ENCODE measurements around the gene PADI6.

DNA sequence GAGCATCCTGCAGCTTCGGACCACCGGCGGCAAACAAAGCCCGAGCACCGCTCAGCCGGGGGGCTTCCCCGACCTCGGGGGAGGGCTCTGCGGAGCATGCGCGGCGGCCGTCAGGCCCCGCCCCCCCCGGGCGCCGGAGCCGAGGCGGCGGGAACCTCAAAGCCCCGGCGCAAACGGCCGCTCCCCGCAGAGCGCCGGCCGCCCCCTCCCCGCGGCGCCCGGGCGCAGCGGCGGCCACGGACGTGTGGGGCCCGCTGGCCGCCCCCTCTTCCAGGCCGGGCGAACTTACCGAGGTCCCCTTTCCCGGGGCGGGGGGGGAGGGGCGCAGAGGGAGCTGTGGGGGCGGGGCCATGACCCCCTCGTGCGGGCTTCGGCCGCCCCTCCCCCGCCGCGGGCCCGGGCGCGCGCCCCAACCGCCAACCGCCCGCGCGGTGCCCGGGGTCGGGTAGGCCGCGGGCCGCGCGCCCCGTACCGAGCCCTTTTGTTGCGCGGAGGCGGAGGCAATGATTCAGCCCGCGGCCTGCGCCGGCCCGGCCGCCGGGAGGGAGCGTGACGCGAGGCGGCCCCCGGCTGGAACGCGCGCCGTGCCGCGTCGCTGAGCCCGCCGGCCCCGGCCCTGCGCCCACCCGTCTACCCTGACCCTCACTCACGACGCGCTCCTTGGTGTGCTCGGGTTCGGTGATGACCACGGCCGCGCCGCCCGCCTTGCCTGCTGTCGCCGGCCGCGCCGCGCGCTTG, 65.8 kb downstream of the PADI6 start:
- TF ChIP-seq, protein P1, sequence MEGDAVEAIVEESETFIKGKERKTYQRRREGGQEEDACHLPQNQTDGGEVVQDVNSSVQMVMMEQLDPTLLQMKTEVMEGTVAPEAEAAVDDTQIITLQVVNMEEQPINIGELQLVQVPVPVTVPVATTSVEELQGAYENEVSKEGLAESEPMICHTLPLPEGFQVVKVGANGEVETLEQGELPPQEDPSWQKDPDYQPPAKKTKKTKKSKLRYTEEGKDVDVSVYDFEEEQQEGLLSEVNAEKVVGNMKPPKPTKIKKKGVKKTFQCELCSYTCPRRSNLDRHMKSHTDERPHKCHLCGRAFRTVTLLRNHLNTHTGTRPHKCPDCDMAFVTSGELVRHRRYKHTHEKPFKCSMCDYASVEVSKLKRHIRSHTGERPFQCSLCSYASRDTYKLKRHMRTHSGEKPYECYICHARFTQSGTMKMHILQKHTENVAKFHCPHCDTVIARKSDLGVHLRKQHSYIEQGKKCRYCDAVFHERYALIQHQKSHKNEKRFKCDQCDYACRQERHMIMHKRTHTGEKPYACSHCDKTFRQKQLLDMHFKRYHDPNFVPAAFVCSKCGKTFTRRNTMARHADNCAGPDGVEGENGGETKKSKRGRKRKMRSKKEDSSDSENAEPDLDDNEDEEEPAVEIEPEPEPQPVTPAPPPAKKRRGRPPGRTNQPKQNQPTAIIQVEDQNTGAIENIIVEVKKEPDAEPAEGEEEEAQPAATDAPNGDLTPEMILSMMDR (IDR thresholded peaks at IDR 0.05; ENCODE audit: borderline replicate concordance, extremely low read depth, low read length, poor library complexity, severe bottlenecking): no peak
- TF ChIP-seq EZH2 (IDR thresholded peaks at IDR 0.05; ENCODE audit: borderline replicate concordance, low read depth, low read length, severe bottlenecking): no peak
